Upper lobe of left lung (tissue), 4 donors: ENCODE data around the gene TTC28.

ENCODE experiments used
- CTCF ChIP-seq, 6 experiments: fragments of 450-650 bp in 4 of 6; fragments of 200-600 bp in 2 of 6; sonication (generic) in 2 of 6; IDR thresholded peaks; one replicate each; pipeline ENCODE4 v1.5.1; 2016 to 2019; ENCODE audit warnings: antibody characterized with exemption in 6 of 6
- POLR2AphosphoS5 ChIP-seq, 2 donors: sonication (generic); formaldehyde crosslinking; IDR thresholded peaks; one replicate each; pipeline ENCODE4 v1.5.1; 2017; ENCODE audit warnings: antibody characterized with exemption in 2 of 2

- TF ChIP-seq CTCF (IDR thresholded peaks at IDR 0.05) (no peak), POLR2AphosphoS5 (IDR thresholded peaks at IDR 0.05) (no peak)
Observed at GRCh38 chr22:28379951-28380350, 299.7 kb downstream of the TTC28 start.
